ENCODE data around the gene SELL. TPM values are rescaled to one million over a fixed set of nuclear protein-coding genes. Genes with fewer than 3 reads are reported as not detected.
"Not testable (repeated sequence)": the region's sequence is repeated elsewhere in the genome, so short reads cannot be mapped to it uniquely, and the experiment has no call there.

The SELL gene
- polyA plus RNA-seq, 1 donor (not counting 4 experiments of a cell fraction or from before 2014, with no cell fraction given), result 0.08 TPM

- dilution Hi-C loops (cut with MboI; ENCODE audit: extremely low pct_ligation_motif_present, low sequenced_read_pairs), result no loop called here
- H3K79me2 ChIP-seq (ENCODE audit: control insufficient read depth, insufficient read depth, low read length), result no peaks in the 10 kb centered on the region
- DNase-seq (ENCODE audit: low read depth, low spot score) (no peak), FAIRE-seq (no peak)
- no peak overlapping the region for H3K4me3 ChIP-seq (ENCODE audit: control insufficient read depth in 2 of 3, extremely low read depth in 1 of 3, insufficient read depth in 2 of 3, low read depth in 1 of 3, low read length in 3 of 3)
- no peaks in the 10 kb centered on the region for H3K36me3 ChIP-seq (ENCODE audit: control insufficient read depth in 2 of 2, extremely low read depth in 1 of 2, insufficient read depth in 2 of 2, low read length in 2 of 2)
- no peak overlapping the region for H3K4me2 ChIP-seq (ENCODE audit: control insufficient read depth, extremely low read depth, insufficient read depth, low read depth, low read length)
- H3K9ac ChIP-seq (ENCODE audit: control insufficient read depth, extremely low read depth, insufficient read depth, low read length), result no peak overlapping the region
- H3K27me3 ChIP-seq (ENCODE audit: control insufficient read depth, extremely low read depth, insufficient read depth, low read length), result no peaks in the 10 kb centered on the region
- no peak overlapping the region for H2AFZ ChIP-seq (ENCODE audit: control insufficient read depth, low read length)
- H3K9me1 ChIP-seq (ENCODE audit: control insufficient read depth, extremely low read depth, insufficient read depth, low read length), result no peaks in the 10 kb centered on the region
- no peaks in the 10 kb centered on the region for H3K9me3 ChIP-seq (ENCODE audit: control insufficient read depth, low read depth, low read length)
- no peak for TF ChIP-seq CTCF (optimal IDR thresholded peaks at IDR 0.05 in 1 of 3, IDR thresholded peaks at IDR 0.05 in 1 of 3, conservative IDR thresholded peaks at IDR 0.05 in 1 of 3; ENCODE audit: extremely low read depth in 1 of 3, insufficient read depth in 2 of 3, low read length in 3 of 3)
- TF ChIP-seq EZH2 (IDR thresholded peaks at IDR 0.05; ENCODE audit: low read length), result no peak
- no peaks in the 10 kb centered on the region for H4K20me1 ChIP-seq (ENCODE audit: control insufficient read depth, extremely low read depth, insufficient read depth, low read length)
- no peak overlapping the region for H3K27ac ChIP-seq (ENCODE audit: control insufficient read depth, insufficient read depth, low read length)
- H3K4me1 ChIP-seq (ENCODE audit: control insufficient read depth, extremely low read depth, insufficient read depth, low read length), result no peaks in the 10 kb centered on the region
Observed at GRCh38 chr1:169689395-169689794, 22.0 kb downstream of the SELL start.

GRCh38 chr1:169688377-169688776, 23.0 kb downstream of the SELL start:
- H3K36me3 ChIP-seq (ENCODE audit: control insufficient read depth in 2 of 2, extremely low read depth in 1 of 2, insufficient read depth in 2 of 2, low read length in 2 of 2); H3K9me1 ChIP-seq (ENCODE audit: control insufficient read depth, extremely low read depth, insufficient read depth, low read length); dilution Hi-C loops (cut with MboI; ENCODE audit: extremely low pct_ligation_motif_present, low sequenced_read_pairs); H3K4me2 ChIP-seq (ENCODE audit: control insufficient read depth, extremely low read depth, insufficient read depth, low read depth, low read length); DNase-seq (ENCODE audit: low read depth, low spot score); H3K27ac ChIP-seq (ENCODE audit: control insufficient read depth, insufficient read depth, low read length); H3K27me3 ChIP-seq (ENCODE audit: control insufficient read depth, extremely low read depth, insufficient read depth, low read length); FAIRE-seq; H2AFZ ChIP-seq (ENCODE audit: control insufficient read depth, low read length); H3K9ac ChIP-seq (ENCODE audit: control insufficient read depth, extremely low read depth, insufficient read depth, low read length); H3K9me3 ChIP-seq (ENCODE audit: control insufficient read depth, low read depth, low read length); H3K4me1 ChIP-seq (ENCODE audit: control insufficient read depth, extremely low read depth, insufficient read depth, low read length); H3K4me3 ChIP-seq (ENCODE audit: control insufficient read depth in 2 of 3, extremely low read depth in 1 of 3, insufficient read depth in 2 of 3, low read depth in 1 of 3, low read length in 3 of 3); H3K79me2 ChIP-seq (ENCODE audit: control insufficient read depth, insufficient read depth, low read length); H4K20me1 ChIP-seq (ENCODE audit: control insufficient read depth, extremely low read depth, insufficient read depth, low read length): not testable (repeated sequence)

- Histone ChIP-seq H3K4me1 (ENCODE audit: control insufficient read depth, extremely low read depth, insufficient read depth, low read length) (no peaks in the 10 kb centered on the region), H3K9me3 (ENCODE audit: control insufficient read depth, low read depth, low read length) (no peaks in the 10 kb centered on the region), H3K36me3 (ENCODE audit: control insufficient read depth in 2 of 2, extremely low read depth in 1 of 2, insufficient read depth in 2 of 2, low read length in 2 of 2) (no peaks in the 10 kb centered on the region), H3K27me3 (ENCODE audit: control insufficient read depth, extremely low read depth, insufficient read depth, low read length) (no peaks in the 10 kb centered on the region), H3K79me2 (ENCODE audit: control insufficient read depth, insufficient read depth, low read length) (no peaks in the 10 kb centered on the region), H3K27ac (ENCODE audit: control insufficient read depth, insufficient read depth, low read length) (no peak overlapping the region), H3K4me2 (ENCODE audit: control insufficient read depth, extremely low read depth, insufficient read depth, low read depth, low read length) (no peak overlapping the region), H3K9ac (ENCODE audit: control insufficient read depth, extremely low read depth, insufficient read depth, low read length) (no peak overlapping the region), H2AFZ (ENCODE audit: control insufficient read depth, low read length) (no peak overlapping the region), H3K9me1 (ENCODE audit: control insufficient read depth, extremely low read depth, insufficient read depth, low read length) (no peaks in the 10 kb centered on the region), H3K4me3 (ENCODE audit: control insufficient read depth in 2 of 3, extremely low read depth in 1 of 3, insufficient read depth in 2 of 3, low read depth in 1 of 3, low read length in 3 of 3) (no peak overlapping the region), H4K20me1 (ENCODE audit: control insufficient read depth, extremely low read depth, insufficient read depth, low read length) (no peaks in the 10 kb centered on the region)
- no peak for TF ChIP-seq CTCF (optimal IDR thresholded peaks at IDR 0.05 in 1 of 3, IDR thresholded peaks at IDR 0.05 in 1 of 3, conservative IDR thresholded peaks at IDR 0.05 in 1 of 3; ENCODE audit: extremely low read depth in 1 of 3, insufficient read depth in 2 of 3, low read length in 3 of 3)
- no peak for TF ChIP-seq EZH2 (IDR thresholded peaks at IDR 0.05; ENCODE audit: low read length)
- FAIRE-seq, result no peak
- dilution Hi-C loops (cut with MboI; ENCODE audit: extremely low pct_ligation_motif_present, low sequenced_read_pairs), result no loop called here
- DNase-seq (ENCODE audit: low read depth, low spot score), result no peak
Observed at GRCh38 chr1:169683661-169684060, 27.8 kb downstream of the SELL start.

- H3K9me3 ChIP-seq (ENCODE audit: control insufficient read depth, low read depth, low read length); FAIRE-seq; dilution Hi-C loops (cut with MboI; ENCODE audit: extremely low pct_ligation_motif_present, low sequenced_read_pairs); H4K20me1 ChIP-seq (ENCODE audit: control insufficient read depth, extremely low read depth, insufficient read depth, low read length); H3K79me2 ChIP-seq (ENCODE audit: control insufficient read depth, insufficient read depth, low read length); H3K27me3 ChIP-seq (ENCODE audit: control insufficient read depth, extremely low read depth, insufficient read depth, low read length); H3K36me3 ChIP-seq (ENCODE audit: control insufficient read depth in 2 of 2, extremely low read depth in 1 of 2, insufficient read depth in 2 of 2, low read length in 2 of 2); H3K27ac ChIP-seq (ENCODE audit: control insufficient read depth, insufficient read depth, low read length); H3K4me3 ChIP-seq (ENCODE audit: control insufficient read depth in 2 of 3, extremely low read depth in 1 of 3, insufficient read depth in 2 of 3, low read depth in 1 of 3, low read length in 3 of 3); H2AFZ ChIP-seq (ENCODE audit: control insufficient read depth, low read length); H3K4me1 ChIP-seq (ENCODE audit: control insufficient read depth, extremely low read depth, insufficient read depth, low read length); DNase-seq (ENCODE audit: low read depth, low spot score); H3K9me1 ChIP-seq (ENCODE audit: control insufficient read depth, extremely low read depth, insufficient read depth, low read length); H3K9ac ChIP-seq (ENCODE audit: control insufficient read depth, extremely low read depth, insufficient read depth, low read length); H3K4me2 ChIP-seq (ENCODE audit: control insufficient read depth, extremely low read depth, insufficient read depth, low read depth, low read length): not testable (repeated sequence)
Observed at GRCh38 chr1:169683168-169683567, 28.3 kb downstream of the SELL start.

All from keratinocyte (primary cell).